H1 (cell line): ENCODE measurements around the gene BCL11A. TPM values are rescaled to one million over a fixed set of nuclear protein-coding genes. Genes with fewer than 3 reads are reported as not detected.

ENCODE experiments used
- CTCF ChIA-PET: fragments of 300-600 bp; sonication (Branson Sonifier 250); formaldehyde crosslinking; loops from one replicate; lab custom pipeline; 2021; ENCODE audit not compliant: partially characterized antibody; lab: Charles Lee
- POLR2A ChIA-PET: fragments of 300-600 bp; sonication (Branson Sonifier 250); formaldehyde crosslinking; loops from one replicate; lab custom pipeline; 2021; ENCODE audit warnings: inconsistent platforms; ENCODE audit not compliant: partially characterized antibody; lab: Charles Lee
- DNase-seq, 2 experiments: peaks; one replicate each; pipeline versions ENCODE4 v3.0.0 to v3.0.0-alpha.2; 2010 to 2022; ENCODE audit warnings: low spot score in 2 of 2, low read depth in 1 of 2, mixed read lengths in 1 of 2
- FAIRE-seq: peaks from 2 replicates; lab custom pipeline; 2011; peaks lifted over from hg19 to GRCh38; lab: Jason Lieb, UNC
- H2AFZ ChIP-seq: 2 replicates; pipeline ENCODE4 v1.8.1; 2012; ENCODE audit warnings: low read length, inconsistent platforms
- H2AK5ac ChIP-seq: 2 replicates; pipeline ENCODE4 v1.6.1; 2013; ENCODE audit warnings: low read depth, low read length
- H2BK120ac ChIP-seq: replicated peaks from 2 replicates; pipeline ENCODE3; 2013; ENCODE audit warnings: low read depth, low read length, inconsistent platforms
- H2BK12ac ChIP-seq: 2 replicates; pipeline ENCODE4 v1.6.1; 2013; ENCODE audit warnings: low read depth, low read length
- H2BK15ac ChIP-seq: 2 replicates; pipeline ENCODE4 v1.6.1; 2013; ENCODE audit warnings: low read length
- H2BK20ac ChIP-seq: 2 replicates; pipeline ENCODE4 v1.6.1; 2013; ENCODE audit warnings: low read length
- H2BK5ac ChIP-seq: 2 replicates; pipeline ENCODE4 v1.6.1; 2013; ENCODE audit warnings: low read depth, low read length
- H3K14ac ChIP-seq: 2 replicates; pipeline ENCODE4 v1.6.1; 2013; ENCODE audit warnings: inconsistent platforms; ENCODE audit not compliant: insufficient read length
- H3K18ac ChIP-seq: 2 replicates; pipeline ENCODE4 v1.6.1; 2013; ENCODE audit warnings: low read length; ENCODE audit errors: extremely low read depth
- H3K23ac ChIP-seq: 2 replicates; pipeline ENCODE4 v1.6.1; 2013; ENCODE audit warnings: inconsistent platforms; ENCODE audit not compliant: insufficient read length
- H3K23me2 ChIP-seq: 2 replicates; pipeline ENCODE4 v1.6.1; 2013; ENCODE audit warnings: low read depth, low read length
- H3K27ac ChIP-seq: 2 replicates; pipeline ENCODE4 v1.6.1; 2011; ENCODE audit warnings: low read depth, low read length, inconsistent platforms
- H3K27me3 ChIP-seq, 4 experiments: replicated peaks in 1 of 4; 1 replicate in 1 of 4; 2 replicates in 3 of 4; pipeline versions ENCODE4 v1.6.1 to v1.8.1; 2011 to 2013; ENCODE audit warnings: low read length in 3 of 4, mild to moderate bottlenecking in 3 of 4, inconsistent platforms in 2 of 4, mixed read lengths in 2 of 4, moderate library complexity in 1 of 4; ENCODE audit not compliant: control insufficient read depth in 3 of 4, insufficient read depth in 3 of 4; ENCODE audit errors: extremely low read depth in 1 of 4
- H3K36me3 ChIP-seq, 4 experiments: 2 replicates each; pipeline versions ENCODE4 v1.6.1 to v1.8.1; 2011 to 2013; ENCODE audit warnings: mild to moderate bottlenecking in 4 of 4, low read length in 3 of 4, moderate library complexity in 2 of 4, control low read depth in 1 of 4, inconsistent platforms in 1 of 4; ENCODE audit not compliant: insufficient read depth in 4 of 4, control insufficient read depth in 2 of 4
- H3K4ac ChIP-seq: replicated peaks from 2 replicates; pipeline ENCODE3; 2013; ENCODE audit warnings: low read length, low read depth, mixed read lengths, inconsistent platforms; ENCODE audit not compliant: insufficient read length
- H3K4me1 ChIP-seq, 4 experiments: replicated peaks in 1 of 4; 1 replicate in 1 of 4; 2 replicates in 3 of 4; pipeline versions ENCODE4 v1.6.1 to v1.8.1; 2011 to 2013; ENCODE audit warnings: low read length in 3 of 4, inconsistent platforms in 2 of 4, mixed read lengths in 1 of 4; ENCODE audit not compliant: insufficient read depth in 4 of 4, control insufficient read depth in 3 of 4
- H3K4me2 ChIP-seq, 2 experiments: 2 replicates each; pipeline versions ENCODE4 v1.6.1 to v1.8.1; 2011 to 2013; ENCODE audit warnings: low read depth in 2 of 2, low read length in 2 of 2, control low read depth in 1 of 2, inconsistent platforms in 1 of 2, mild to moderate bottlenecking in 1 of 2; ENCODE audit not compliant: insufficient read depth in 1 of 2
- H3K4me3 ChIP-seq, 4 experiments: fragments of 200-600, 300-600 bp in 1 of 4; sonication (generic), shearing (Covaris generic), sonication (Bioruptor Twin) in 1 of 4; 2 replicates each; pipeline versions ENCODE4 v1.5.1 to v1.8.1; 2011 to 2016; ENCODE audit warnings: low read length in 4 of 4, low read depth in 3 of 4, control low read depth in 2 of 4, inconsistent platforms in 2 of 4, mild to moderate bottlenecking in 2 of 4, mixed read lengths in 1 of 4, moderate library complexity in 1 of 4; ENCODE audit not compliant: insufficient read depth in 2 of 4; ENCODE audit errors: extremely low read depth in 1 of 4
- H3K56ac ChIP-seq: replicated peaks from 2 replicates; pipeline ENCODE3; 2013; ENCODE audit warnings: low read depth, mild to moderate bottlenecking, mixed read lengths, low read length, inconsistent platforms; ENCODE audit not compliant: insufficient read length
- H3K79me1 ChIP-seq: 2 replicates; pipeline ENCODE4 v1.6.1; 2013; ENCODE audit warnings: low read depth, low read length, control low read depth
- H3K79me2 ChIP-seq, 2 experiments: 2 replicates each; pipeline versions ENCODE4 v1.6.1 to v1.8.1; 2012 to 2013; ENCODE audit warnings: low read length in 2 of 2, mild to moderate bottlenecking in 2 of 2, inconsistent platforms in 1 of 2; ENCODE audit not compliant: insufficient read depth in 2 of 2, control insufficient read depth in 1 of 2
- H3K9ac ChIP-seq, 4 experiments: replicated peaks in 1 of 4; 1 replicate in 1 of 4; 2 replicates in 3 of 4; pipeline versions ENCODE4 v1.6.1 to v1.8.1; 2011 to 2013; ENCODE audit warnings: low read depth in 3 of 4, low read length in 3 of 4, control low read depth in 2 of 4, mild to moderate bottlenecking in 2 of 4, moderate library complexity in 2 of 4, inconsistent platforms in 1 of 4; ENCODE audit errors: extremely low read depth in 1 of 4
- H3K9me3 ChIP-seq, 2 experiments: 2 replicates each; pipeline versions ENCODE4 v1.6.1 to v1.8.1; 2012 to 2013; ENCODE audit warnings: mild to moderate bottlenecking in 2 of 2, moderate library complexity in 2 of 2, control low read depth in 1 of 2, inconsistent platforms in 1 of 2, low read depth in 1 of 2, low read length in 1 of 2, mixed read lengths in 1 of 2; ENCODE audit not compliant: insufficient read depth in 2 of 2
- H4K20me1 ChIP-seq, 2 experiments: replicated peaks in 1 of 2; 2 replicates each; pipeline versions ENCODE3 to v1.8.1; 2011 to 2013; ENCODE audit warnings: inconsistent platforms in 2 of 2, low read length in 2 of 2, mild to moderate bottlenecking in 1 of 2; ENCODE audit not compliant: insufficient read depth in 2 of 2, control insufficient read depth in 1 of 2
- H4K5ac ChIP-seq: 2 replicates; pipeline ENCODE4 v1.6.1; 2013; ENCODE audit warnings: low read length, low read depth, mixed read lengths, inconsistent platforms; ENCODE audit not compliant: insufficient read length
- H4K8ac ChIP-seq: 2 replicates; pipeline ENCODE4 v1.8.0; 2013; ENCODE audit warnings: mild to moderate bottlenecking, moderate library complexity, low read length, inconsistent platforms; ENCODE audit not compliant: insufficient read depth; ENCODE audit errors: extremely low read depth
- H4K91ac ChIP-seq: replicated peaks from 2 replicates; pipeline ENCODE3; 2013; ENCODE audit warnings: low read length, mixed read lengths, inconsistent platforms; ENCODE audit not compliant: insufficient read length
- ASH2L ChIP-seq: fragments of 200-600, 300-600 bp; sonication (generic); IDR thresholded peaks from one replicate; pipeline ENCODE4 v1.7.1; 2017; ENCODE audit warnings: low read length
- CTCF ChIP-seq, 3 experiments: IDR thresholded peaks; 1 replicate in 2 of 3; 2 replicates in 1 of 3; pipeline versions ENCODE4 v1.5.1 to v1.6.1; 2011; ENCODE audit warnings: low read length in 3 of 3, mild to moderate bottlenecking in 3 of 3, inconsistent platforms in 2 of 3, low read depth in 1 of 3, moderate library complexity in 1 of 3; ENCODE audit not compliant: insufficient read depth in 1 of 3; ENCODE audit errors: control extremely low read depth in 1 of 3
- HDAC2 ChIP-seq, 2 experiments: fragments of 300-600 bp in 1 of 2; sonication (generic) in 1 of 2; IDR thresholded peaks; 2 replicates each; pipeline ENCODE4 v1.6.1; 2011 to 2012; ENCODE audit warnings: low read depth in 2 of 2, low read length in 2 of 2, mild to moderate bottlenecking in 2 of 2, moderate library complexity in 2 of 2, borderline replicate concordance in 1 of 2, inconsistent platforms in 1 of 2
- JUND ChIP-seq: IDR thresholded peaks from 2 replicates; pipeline ENCODE4 v1.6.1; 2011; ENCODE audit warnings: mild to moderate bottlenecking, improper control_type of control experiment, low read length
- RBBP5 ChIP-seq: IDR thresholded peaks from 2 replicates; pipeline ENCODE4 v1.7.1; 2012; ENCODE audit warnings: low read depth, mild to moderate bottlenecking, inconsistent platforms, low read length, moderate library complexity, borderline replicate concordance
- RFX5 ChIP-seq: IDR thresholded peaks from 2 replicates; pipeline ENCODE4 v1.6.1; 2011; ENCODE audit warnings: low read depth, low read length, improper control_type of control experiment, borderline replicate concordance
- RXRA ChIP-seq: IDR thresholded peaks from 2 replicates; pipeline ENCODE4 v1.6.1; 2011; ENCODE audit warnings: low read depth, mild to moderate bottlenecking, low read length, moderate library complexity; ENCODE audit not compliant: insufficient read depth
- SIN3A ChIP-seq, 2 experiments: IDR thresholded peaks in 1 of 2; conservative IDR thresholded peaks in 1 of 2; 2 replicates each; pipeline ENCODE4 v1.6.1; 2011 to 2012; ENCODE audit warnings: low read length in 2 of 2, improper control_type of control experiment in 1 of 2, low read depth in 1 of 2, mild to moderate bottlenecking in 1 of 2
- TEAD4 ChIP-seq: IDR thresholded peaks from 2 replicates; pipeline ENCODE4 v1.6.1; 2012; ENCODE audit warnings: low read depth, low read length, inconsistent platforms, mixed read lengths
- ZNF274 ChIP-seq: IDR thresholded peaks from 2 replicates; pipeline ENCODE4 v1.7.0; 2012; ENCODE audit warnings: low read length, borderline replicate concordance; ENCODE audit errors: extremely low read depth
- WGBS, 2 experiments: shearing (Covaris generic) in 1 of 2; methylation state at CpG; one replicate each; pipeline versions ENCODE4 v1.1.6 to v1.1.7; 2013 to 2015; ENCODE audit warnings: low lambda C conversion rate in 2 of 2, mixed read lengths in 2 of 2, inconsistent platforms in 1 of 2, low coverage in 1 of 2, missing lambda C conversion rate in 1 of 2; ENCODE audit not compliant: insufficient replicate concordance in 2 of 2, insufficient coverage in 1 of 2, insufficient read length in 1 of 2; ENCODE audit errors: extremely low coverage in 1 of 2, missing lambda C conversion rate in 1 of 2; 5-methylcytosine and 5-hydroxymethylcytosine counted together
- polyA plus RNA-seq, 7 experiments: library from polyadenylated mRNA; depleted of rRNA in 3 of 7; stranded (reverse) in 5 of 7; unstranded in 2 of 7; fragments of >200 nt in 5 of 7; fragments of 200-250 nt in 2 of 7; gene quantifications; 1 replicate in 5 of 7; 2 replicates in 1 of 7; 4 replicates in 1 of 7; pipeline versions ENCODE4 v1.2.1 to v1.2.3, GENCODE V29; 2011 to 2013; ENCODE audit warnings: missing spikeins in 2 of 7, mixed read lengths in 2 of 7
- total RNA-seq: library from RNA; stranded (reverse); fragmentation: NEBNext Ultra II Directional; extraction: Animal tissue kit (Norgen Biotek cat#: 25700); gene quantifications from 2 replicates; pipeline ENCODE4 v1.2.1, GENCODE V29; 2021

BCL11A gene
- total and polyA plus RNA-seq, 2 of the 8 experiments (the other 6 are each of a cell fraction or from before 2014, with no cell fraction given), result 11.9 to 59.3 TPM

GRCh38 chr2:60516826-60517225 is 36.6 kb downstream of the BCL11A start:
- peaks cover 4% of the 10 kb centered on the region; the same call in 1 of the 2 replicates for H3K23me2 ChIP-seq
- DNase-seq (no peak), FAIRE-seq (no peak)
- H2BK120ac ChIP-seq, result no peak overlapping the region
- no peak overlapping the region for H3K14ac ChIP-seq
- no peak overlapping the region for H4K8ac ChIP-seq
- no peak overlapping the region for H4K91ac ChIP-seq
- H3K4ac ChIP-seq, result no peak overlapping the region
- H3K4me2 ChIP-seq, result no peak overlapping the region
- no peak overlapping the region for H3K18ac ChIP-seq
- no peak overlapping the region for H3K9ac ChIP-seq
- peaks cover 0 to 20% (median 0%) of the 10 kb centered on the region in 4 experiments; a peak in 3 of 8 replicates for H3K36me3 ChIP-seq
- no peak overlapping the region for H3K23ac ChIP-seq
- 0 out of 2 replicates have a peak overlapping the region, but pooled peaks have one; percentile 75 for H2BK20ac ChIP-seq
- peaks cover 23 to 60% (median 51%) of the 10 kb centered on the region in 4 experiments for H3K4me1 ChIP-seq
- no peak overlapping the region for H2AFZ ChIP-seq
- POLR2A ChIA-PET, result interaction anchor here (1.3 to 3.4 kb wide), 3 partner anchors 12 to 33 kb away, joined by 3 to 12 read pairs (median 4); no protein-coding TSS in a partner anchor
- H2BK5ac ChIP-seq, result peak overlapping the region; percentile 40; the same call in 1 of the 2 replicates
- 84 to 100% methylated on average over 1 to 4 of the region's 4 CpGs for WGBS, 2 experiments
- CTCF ChIA-PET, result interaction anchor here (1.0 to 2.0 kb wide), 7 partner anchors 12 to 65 kb away, joined by 3 to 6 read pairs (median 4); no protein-coding TSS in a partner anchor
- 0 out of 2 replicates have a peak overlapping the region, but pooled peaks have one; percentile 62 for H2BK12ac ChIP-seq
- peaks cover 8 to 99% of the 10 kb centered on the region in 2 experiments; a peak in 3 of 4 replicates for H3K79me2 ChIP-seq
- H3K27ac ChIP-seq, result no peak overlapping the region
- H3K9me3 ChIP-seq, result no peaks in the 10 kb centered on the region
- H2BK15ac ChIP-seq, result no peak overlapping the region
- H3K79me1 ChIP-seq, result peaks cover 28% of the 10 kb centered on the region
- H3K56ac ChIP-seq, result no peak overlapping the region
- peaks cover 4 to 13% of the 10 kb centered on the region in 2 experiments for H4K20me1 ChIP-seq
- H3K27me3 ChIP-seq, result no peaks in the 10 kb centered on the region
- H2AK5ac ChIP-seq, result no peak overlapping the region
- H3K4me3 ChIP-seq, result no peak overlapping the region
- H4K5ac ChIP-seq, result no peak overlapping the region
- TF ChIP-seq JUND (no peak), SIN3A (conservative IDR thresholded peaks at IDR 0.05 in 1 of 2, IDR thresholded peaks at IDR 0.05 in 1 of 2; ENCODE audit: low read depth in 1 of 2, low read length in 2 of 2) (no peak), TEAD4 (no peak), ASH2L (no peak), CTCF (IDR thresholded peaks at IDR 0.05; ENCODE audit: control extremely low read depth in 1 of 3, insufficient read depth in 1 of 3, low read depth in 1 of 3, low read length in 3 of 3) (no peak), RFX5 (no peak), RBBP5 (no peak), HDAC2 (IDR thresholded peaks at IDR 0.05; ENCODE audit: borderline replicate concordance in 1 of 2, low read depth in 2 of 2, low read length in 2 of 2) (no peak), RXRA (no peak), ZNF274 (no peak)
